Ascending aorta (tissue), 2 donors: ENCODE data around the gene NDUFS8. TPM values are rescaled to one million over a fixed set of nuclear protein-coding genes. Genes with fewer than 3 reads are reported as not detected.

Experiments
- DNase-seq, 2 donors: peaks; one replicate each; pipeline ENCODE4 v3.0.0-alpha.2; 2019; ENCODE audit warnings: low spot score in 2 of 2
- H3K27ac ChIP-seq, 2 donors: fragments of 200-600 bp; sonication (generic); one replicate each; pipeline ENCODE4 v1.5.1; 2016 to 2017; ENCODE audit warnings: mild to moderate bottlenecking in 1 of 2
- H3K27me3 ChIP-seq: fragments of 200-600 bp; sonication (generic); one replicate; pipeline ENCODE4 v1.5.1; 2017
- H3K36me3 ChIP-seq, 2 donors: fragments of 200-600 bp; sonication (generic); one replicate each; pipeline ENCODE4 v1.5.1; 2016
- H3K4me1 ChIP-seq, 2 donors: fragments of 200-600 bp; sonication (generic); one replicate each; pipeline ENCODE4 v1.5.1; 2016 to 2017; ENCODE audit warnings: mild to moderate bottlenecking in 1 of 2
- H3K4me3 ChIP-seq, 2 donors: fragments of 200-600 bp; sonication (generic); one replicate each; pipeline ENCODE4 v1.5.1; 2016 to 2017; ENCODE audit warnings: mild to moderate bottlenecking in 1 of 2
- H3K9me3 ChIP-seq, 2 donors: fragments of 200-600 bp; sonication (generic); one replicate each; pipeline ENCODE4 v1.5.1; 2016
- CTCF ChIP-seq, 3 experiments: fragments of 200-600 bp in 2 of 3; fragments of 450-650 bp in 1 of 3; sonication (generic) in 2 of 3; IDR thresholded peaks; one replicate each; pipeline ENCODE4 v1.5.1; 2016 to 2019; ENCODE audit warnings: antibody characterized with exemption in 3 of 3, mild to moderate bottlenecking in 1 of 3, moderate library complexity in 1 of 3
- intact Hi-C: fragments of 100-400 bp; cut with DNase I; formaldehyde crosslinking; loops from one replicate; pipeline ENCODE4 v1.15.1; 2023
- total RNA-seq: library from RNA; depleted of rRNA; stranded (reverse); fragments of >200 nt; gene quantifications from one replicate; pipeline ENCODE4 v1.1.0, GENCODE V29; 2016

The NDUFS8 gene
- total RNA-seq, 1 donor from 2014 or later, result 316 TPM

GRCh38 chr11:68003846-68004550 lies 26.5 kb upstream of the NDUFS8 start, which contains the start of gene UNC93B1:
TSS of gene UNC93B1 (minus strand) at chr11:68004097. CDS start at chr11:68004043, 54 bp downstream.
- no peaks in the 10 kb centered on the region for H3K9me3 ChIP-seq
- peaks cover 0 to 2% of the 10 kb centered on the region in 2 donors for H3K4me1 ChIP-seq
- H3K36me3 ChIP-seq, result no peaks in the 10 kb centered on the region
- H3K27me3 ChIP-seq, result no peaks in the 10 kb centered on the region
- no peak for TF ChIP-seq CTCF (IDR thresholded peaks at IDR 0.05)
- H3K4me3 ChIP-seq, result peak within 1 kb of the TSS; percentile 83 to 88
- DNase-seq, result peak; percentile 63 to 94
- intact Hi-C loops, result loop anchor here (2.0 to 10.0 kb wide), 2 partner anchors 37 to 201 kb away; no protein-coding TSS in a partner anchor
- peak within 1 kb of the TSS; percentile 50 to 63 for H3K27ac ChIP-seq

- intact Hi-C loops, result loop anchor here (2.0 to 10.0 kb wide), 2 partner anchors 36 to 200 kb away; no protein-coding TSS in a partner anchor
- Histone ChIP-seq H3K36me3 (no peaks in the 10 kb centered on the region), H3K27me3 (no peaks in the 10 kb centered on the region), H3K4me1 (peaks cover 1 to 7% of the 10 kb centered on the region in 2 donors), H3K27ac (no peak overlapping the region), H3K9me3 (no peaks in the 10 kb centered on the region), H3K4me3 (peak overlapping the region in 1 of 2 donors; percentile 88)
- no peak for DNase-seq
- no peak for TF ChIP-seq CTCF (IDR thresholded peaks at IDR 0.05)
Measured at GRCh38 chr11:68004551-68005335, 25.7 kb upstream of the NDUFS8 start.

GRCh38 chr11:68006606-68007166 lies 23.8 kb upstream of the NDUFS8 start:
- intact Hi-C loops, result loop anchor here (10.0 kb wide), 1 partner anchor 198 kb away; no protein-coding TSS in a partner anchor
- Histone ChIP-seq H3K27ac (no peak overlapping the region), H3K9me3 (no peaks in the 10 kb centered on the region), H3K4me3 (no peak overlapping the region), H3K4me1 (peaks cover 9 to 23% of the 10 kb centered on the region in 2 donors), H3K36me3 (no peaks in the 10 kb centered on the region), H3K27me3 (no peaks in the 10 kb centered on the region)
- no peak for TF ChIP-seq CTCF (IDR thresholded peaks at IDR 0.05)
- no peak for DNase-seq

GRCh38 chr11:68007498-68008380 lies 22.7 kb upstream of the NDUFS8 start:
- no peak for DNase-seq
- no peak overlapping the region for H3K4me3 ChIP-seq
- H3K27me3 ChIP-seq, result no peaks in the 10 kb centered on the region
- TF ChIP-seq CTCF (IDR thresholded peaks at IDR 0.05), result no peak
- H3K9me3 ChIP-seq, result no peaks in the 10 kb centered on the region
- H3K36me3 ChIP-seq, result no peaks in the 10 kb centered on the region
- no peak overlapping the region for H3K27ac ChIP-seq
- intact Hi-C loops, result loop anchor here (10.0 kb wide), 1 partner anchor 197 kb away; no protein-coding TSS in a partner anchor
- peaks cover 9 to 25% of the 10 kb centered on the region in 2 donors for H3K4me1 ChIP-seq
